Measurements from ENCODE around the gene CNKSR2. TPM values are rescaled to one million over a fixed set of nuclear protein-coding genes. Genes with fewer than 3 reads are reported as not detected.

The CNKSR2 gene
- total and polyA plus RNA-seq, 2 experiments from 2014 or later, result 0.14 to 0.76 TPM

DNA sequence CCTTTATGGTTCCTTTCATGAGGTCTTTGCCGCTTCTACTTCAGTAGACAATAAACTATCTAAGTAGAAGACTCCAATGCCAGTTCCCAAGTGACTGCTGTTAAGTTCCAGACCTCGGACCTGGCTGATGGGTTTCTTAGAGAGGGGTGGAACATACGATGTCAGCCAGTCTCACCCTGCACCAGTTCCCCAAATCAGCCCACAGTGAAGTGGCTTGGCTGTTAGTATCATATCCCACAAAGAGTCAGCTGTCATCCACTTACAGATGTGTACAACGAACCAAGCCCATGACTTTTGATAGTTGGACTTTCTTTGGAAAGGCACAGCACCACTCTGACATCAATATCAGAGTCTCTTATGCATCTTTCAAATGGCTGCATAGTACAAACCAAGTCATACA is 292.0 kb downstream of the CNKSR2 start:
- H3K79me2 ChIP-seq (ENCODE audit: insufficient read depth), result no peaks in the 10 kb centered on the region
- H3K4me3 ChIP-seq, result no peak overlapping the region
- no peaks in the 10 kb centered on the region for H3K9me3 ChIP-seq (ENCODE audit: low read depth)
- WGBS, 2 experiments (ENCODE audit: low coverage in 1 of 2, low lambda C conversion rate in 2 of 2, missing lambda C conversion rate in 2 of 2), result 68 to 70% methylated on average over 4 of the region's 4 CpGs
- no peaks in the 10 kb centered on the region for H3K27me3 ChIP-seq (replicated peaks; ENCODE audit: insufficient read depth)
- no peak overlapping the region for H2AFZ ChIP-seq
- H3K9ac ChIP-seq, result no peak overlapping the region
- H3F3A ChIP-seq (ENCODE audit: insufficient read depth), result no peaks in the 10 kb centered on the region
- no peak overlapping the region for H3K4me2 ChIP-seq (ENCODE audit: unreplicated experiment)
- no peak for TF ChIP-seq EZH2phosphoT487 (IDR thresholded peaks at IDR 0.05; ENCODE audit: insufficient read depth, low read depth)
- TF ChIP-seq EZH2 (IDR thresholded peaks at IDR 0.05; ENCODE audit: insufficient read depth, poor library complexity, severe bottlenecking), result no peak
- H3K4me1 ChIP-seq (ENCODE audit: insufficient read depth), result no peaks in the 10 kb centered on the region
- H3K9me2 ChIP-seq (ENCODE audit: insufficient read depth), result no peaks in the 10 kb centered on the region
- H3K27ac ChIP-seq, result no peak overlapping the region
- DNase-seq, result no peak
- no peaks in the 10 kb centered on the region for H3K36me3 ChIP-seq (ENCODE audit: low read depth)
- in situ Hi-C loops (cut with MboI), result no loop called here
- H4K20me1 ChIP-seq (ENCODE audit: insufficient read depth), result no peaks in the 10 kb centered on the region

DNA sequence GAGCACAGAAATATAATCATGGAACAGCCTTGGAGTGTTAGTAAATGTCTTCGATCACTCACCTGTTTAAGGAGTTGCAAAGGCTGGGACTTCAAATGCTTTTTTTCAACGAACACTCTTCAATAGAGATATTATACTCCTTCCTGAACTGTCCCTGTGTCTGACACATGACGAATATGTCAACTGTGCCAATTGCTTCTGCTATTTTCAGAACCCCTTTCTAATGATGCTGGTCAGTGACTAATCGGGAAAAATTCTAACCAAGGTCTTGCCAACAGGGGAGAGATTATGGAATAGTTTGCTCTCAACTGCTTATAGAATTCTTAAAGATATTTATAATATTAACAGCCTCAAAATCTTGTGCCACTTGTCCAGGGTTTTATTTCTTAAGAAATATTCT is 292.5 kb downstream of the CNKSR2 start:
- no peak overlapping the region for H2AFZ ChIP-seq
- no peaks in the 10 kb centered on the region for H3K36me3 ChIP-seq (ENCODE audit: low read depth)
- H3K4me3 ChIP-seq, result no peak overlapping the region
- no peak overlapping the region for H3K27ac ChIP-seq
- peak; percentile 14 for DNase-seq
- in situ Hi-C loops (cut with MboI), result no loop called here
- H3K79me2 ChIP-seq (ENCODE audit: insufficient read depth), result no peaks in the 10 kb centered on the region
- TF ChIP-seq EZH2 (IDR thresholded peaks at IDR 0.05; ENCODE audit: insufficient read depth, poor library complexity, severe bottlenecking) (no peak), EZH2phosphoT487 (IDR thresholded peaks at IDR 0.05; ENCODE audit: insufficient read depth, low read depth) (no peak)
- H3K9me3 ChIP-seq (ENCODE audit: low read depth), result no peaks in the 10 kb centered on the region
- H3K9me2 ChIP-seq (ENCODE audit: insufficient read depth), result no peaks in the 10 kb centered on the region
- H3K4me2 ChIP-seq (ENCODE audit: unreplicated experiment), result no peak overlapping the region
- H4K20me1 ChIP-seq (ENCODE audit: insufficient read depth), result no peaks in the 10 kb centered on the region
- no peaks in the 10 kb centered on the region for H3K4me1 ChIP-seq (ENCODE audit: insufficient read depth)
- H3K27me3 ChIP-seq (replicated peaks; ENCODE audit: insufficient read depth), result no peaks in the 10 kb centered on the region
- no peaks in the 10 kb centered on the region for H3F3A ChIP-seq (ENCODE audit: insufficient read depth)
- 83 to 84% methylated on average over 4 of the region's 4 CpGs for WGBS, 2 experiments (ENCODE audit: low coverage in 1 of 2, low lambda C conversion rate in 2 of 2, missing lambda C conversion rate in 2 of 2)
- no peak overlapping the region for H3K9ac ChIP-seq

DNA sequence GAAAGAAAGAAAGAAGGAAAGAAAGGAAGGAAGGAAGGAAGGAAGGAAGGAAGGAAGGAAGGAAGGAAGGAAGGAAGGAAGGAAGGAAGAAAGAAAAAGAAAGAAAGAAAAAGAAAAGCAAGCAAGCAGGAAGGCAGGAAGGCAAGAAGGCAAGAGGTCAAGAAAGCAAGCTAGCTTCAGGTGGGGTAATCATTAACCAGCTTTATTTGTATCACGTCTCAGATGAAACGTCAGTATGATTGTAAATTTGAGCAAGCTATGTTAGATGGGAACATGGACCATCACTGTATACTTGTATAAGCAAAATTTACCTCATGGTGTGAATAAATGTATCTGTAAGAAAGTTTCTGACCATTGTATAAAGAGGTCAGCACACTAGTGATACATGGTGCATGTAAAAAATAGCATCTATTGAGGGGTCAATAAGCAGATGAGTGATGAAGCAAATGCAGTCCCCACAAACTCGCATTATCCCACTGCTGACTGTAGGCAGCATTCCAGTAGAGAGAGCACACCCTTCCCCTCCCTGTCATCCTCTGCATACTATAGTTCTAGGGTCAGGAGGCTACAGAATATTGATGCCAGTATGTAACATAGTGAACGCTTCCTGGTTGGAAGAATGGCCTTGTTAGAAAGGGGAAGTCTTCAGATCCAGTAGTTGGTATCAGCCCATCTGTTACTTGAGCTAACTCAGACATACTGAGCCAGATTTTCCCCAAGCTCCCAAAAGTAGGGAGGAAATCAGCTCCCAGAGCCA is 300.4 kb downstream of the CNKSR2 start:
- Histone ChIP-seq H4K20me1 (ENCODE audit: insufficient read depth) (no peaks in the 10 kb centered on the region), H3K4me3 (no peak overlapping the region), H3K27ac (no peak overlapping the region), H3K79me2 (ENCODE audit: insufficient read depth) (no peaks in the 10 kb centered on the region), H3K27me3 (replicated peaks; ENCODE audit: insufficient read depth) (no peaks in the 10 kb centered on the region), H3K9ac (no peak overlapping the region), H3K36me3 (ENCODE audit: low read depth) (no peaks in the 10 kb centered on the region), H3K4me1 (ENCODE audit: insufficient read depth) (no peaks in the 10 kb centered on the region), H3F3A (ENCODE audit: insufficient read depth) (no peaks in the 10 kb centered on the region), H3K9me3 (ENCODE audit: low read depth) (no peaks in the 10 kb centered on the region), H2AFZ (no peak overlapping the region), H3K9me2 (ENCODE audit: insufficient read depth) (no peaks in the 10 kb centered on the region), H3K4me2 (ENCODE audit: unreplicated experiment) (no peak overlapping the region)
- no peak for TF ChIP-seq EZH2 (IDR thresholded peaks at IDR 0.05; ENCODE audit: insufficient read depth, poor library complexity, severe bottlenecking)
- no peak for TF ChIP-seq EZH2phosphoT487 (IDR thresholded peaks at IDR 0.05; ENCODE audit: insufficient read depth, low read depth)
- DNase-seq, result no peak
- in situ Hi-C loops (cut with MboI), result no loop called here
- WGBS, 2 experiments (ENCODE audit: low coverage in 1 of 2, low lambda C conversion rate in 2 of 2, missing lambda C conversion rate in 2 of 2), result 95 to 98% methylated on average over 4 of the region's 4 CpGs

DNA sequence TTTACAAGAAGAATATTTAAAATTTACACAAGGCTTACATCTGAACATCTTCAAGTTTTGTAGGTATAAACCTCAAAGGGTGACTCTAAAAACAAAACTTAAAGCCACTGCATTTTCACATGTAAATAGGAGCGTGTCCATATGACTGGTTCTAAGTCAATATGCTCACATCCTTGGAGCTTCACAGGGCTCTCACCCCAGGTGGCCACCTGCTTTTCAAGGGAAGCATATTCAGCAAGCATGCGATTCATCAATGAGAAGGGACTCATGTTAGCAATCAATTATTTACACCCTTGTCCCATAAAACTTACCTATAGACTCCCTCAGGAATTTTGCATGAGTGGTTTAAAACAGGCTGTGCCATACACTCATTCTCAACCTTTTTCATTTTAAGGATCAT is 301.7 kb downstream of the CNKSR2 start:
- WGBS, 2 experiments (ENCODE audit: low coverage in 1 of 2, low lambda C conversion rate in 2 of 2, missing lambda C conversion rate in 2 of 2), result 87 to 90% methylated on average over 2 of the region's 2 CpGs
- no peaks in the 10 kb centered on the region for H3K9me2 ChIP-seq (ENCODE audit: insufficient read depth)
- H3F3A ChIP-seq (ENCODE audit: insufficient read depth), result no peaks in the 10 kb centered on the region
- H3K9me3 ChIP-seq (ENCODE audit: low read depth), result no peaks in the 10 kb centered on the region
- no peak overlapping the region for H3K4me2 ChIP-seq (ENCODE audit: unreplicated experiment)
- H3K4me3 ChIP-seq, result no peak overlapping the region
- no peaks in the 10 kb centered on the region for H3K4me1 ChIP-seq (ENCODE audit: insufficient read depth)
- H3K36me3 ChIP-seq (ENCODE audit: low read depth), result no peaks in the 10 kb centered on the region
- no peaks in the 10 kb centered on the region for H3K79me2 ChIP-seq (ENCODE audit: insufficient read depth)
- H2AFZ ChIP-seq, result no peak overlapping the region
- H3K27me3 ChIP-seq (replicated peaks; ENCODE audit: insufficient read depth), result no peaks in the 10 kb centered on the region
- H3K27ac ChIP-seq, result no peak overlapping the region
- in situ Hi-C loops (cut with MboI), result no loop called here
- TF ChIP-seq EZH2 (IDR thresholded peaks at IDR 0.05; ENCODE audit: insufficient read depth, poor library complexity, severe bottlenecking), result no peak
- no peak for TF ChIP-seq EZH2phosphoT487 (IDR thresholded peaks at IDR 0.05; ENCODE audit: insufficient read depth, low read depth)
- H3K9ac ChIP-seq, result no peak overlapping the region
- no peak for DNase-seq
- H4K20me1 ChIP-seq (ENCODE audit: insufficient read depth), result no peaks in the 10 kb centered on the region

All from GM23248 (cell line).